ENCODE results near the gene TGIF2.
A peak's percentile ranks its signal among the peaks of the same experiment; 100 is the strongest.
"Not testable (repeated sequence)": the region's sequence is repeated elsewhere in the genome, so short reads cannot be mapped to it uniquely, and the experiment has no call there.

Gene TGIF2

GRCh38 chr20:36613974-36614373 lies 40.6 kb downstream of the TGIF2 start:
- no peaks in the 10 kb centered on the region for H3K9me3 Mint-ChIP-seq
- H3K27ac Mint-ChIP-seq: no peak overlapping the region
- peaks cover 30% of the 10 kb centered on the region for H3K36me3 Mint-ChIP-seq
- no peaks in the 10 kb centered on the region for H3K4me1 Mint-ChIP-seq
- no peaks in the 10 kb centered on the region for H3K27me3 Mint-ChIP-seq
- H3K4me3 Mint-ChIP-seq: no peak overlapping the region
- no peak for ATAC-seq

GRCh38 chr20:36614781-36615557 lies 41.6 kb downstream of the TGIF2 start:
- peaks cover 22% of the 10 kb centered on the region for H3K36me3 Mint-ChIP-seq
- H3K27ac Mint-ChIP-seq: no peak overlapping the region
- no peaks in the 10 kb centered on the region for H3K4me1 Mint-ChIP-seq
- no peaks in the 10 kb centered on the region for H3K9me3 Mint-ChIP-seq
- no peaks in the 10 kb centered on the region for H3K27me3 Mint-ChIP-seq
- no peak overlapping the region for H3K4me3 Mint-ChIP-seq
- no peak for ATAC-seq

DNA sequence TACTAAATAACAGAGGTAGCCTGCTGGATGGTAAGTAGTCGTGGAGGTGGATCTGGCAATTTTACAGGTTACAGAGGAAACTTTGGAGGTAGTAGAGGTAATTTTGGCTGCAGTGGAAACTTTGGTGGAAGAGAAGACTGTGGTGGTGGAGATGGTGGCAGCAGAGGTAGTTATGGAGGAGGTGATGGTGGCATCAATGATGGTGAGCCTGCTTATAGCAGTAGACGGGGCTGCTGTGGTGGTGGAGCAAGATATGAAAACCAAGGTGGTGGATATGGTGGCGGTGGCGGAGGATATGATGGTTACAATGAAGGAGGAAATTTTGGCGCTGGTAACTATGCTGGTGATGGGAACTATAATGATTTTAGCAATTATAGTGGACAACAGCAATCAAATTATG lies 47.5 kb downstream of the TGIF2 start:
- Mint-ChIP-seq H3K4me3 (no peak overlapping the region), H3K27ac (no peak overlapping the region), H3K36me3 (peaks cover 7% of the 10 kb centered on the region), H3K27me3 (no peaks in the 10 kb centered on the region), H3K4me1 (no peaks in the 10 kb centered on the region), H3K9me3 (no peaks in the 10 kb centered on the region)
- no peak for ATAC-seq

DNA sequence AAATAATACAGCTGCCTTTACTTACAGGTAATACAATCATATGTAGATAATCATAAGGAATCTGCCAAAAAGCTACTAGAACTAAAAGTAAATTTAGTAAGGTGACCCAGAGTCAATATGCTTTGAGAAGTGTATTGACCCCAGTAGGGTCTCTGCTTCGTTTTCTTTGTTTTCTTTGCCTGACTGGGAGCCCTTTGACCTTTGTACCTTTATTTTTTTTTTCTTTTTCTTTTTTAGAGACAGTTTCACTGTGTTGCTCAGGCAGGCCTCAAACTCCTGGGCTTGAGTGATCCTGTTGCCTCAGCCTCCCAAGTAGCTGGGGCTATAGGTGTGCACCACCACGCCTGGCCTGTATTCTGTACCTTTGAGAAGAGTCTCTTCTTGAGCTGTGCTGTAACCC lies 50.0 kb downstream of the TGIF2 start:
- Mint-ChIP-seq H3K27ac (no peak overlapping the region), H3K4me3 (no peak overlapping the region), H3K4me1 (no peaks in the 10 kb centered on the region), H3K9me3 (no peaks in the 10 kb centered on the region), H3K36me3 (peaks cover 7% of the 10 kb centered on the region), H3K27me3 (no peaks in the 10 kb centered on the region)
- no peak for ATAC-seq

DNA sequence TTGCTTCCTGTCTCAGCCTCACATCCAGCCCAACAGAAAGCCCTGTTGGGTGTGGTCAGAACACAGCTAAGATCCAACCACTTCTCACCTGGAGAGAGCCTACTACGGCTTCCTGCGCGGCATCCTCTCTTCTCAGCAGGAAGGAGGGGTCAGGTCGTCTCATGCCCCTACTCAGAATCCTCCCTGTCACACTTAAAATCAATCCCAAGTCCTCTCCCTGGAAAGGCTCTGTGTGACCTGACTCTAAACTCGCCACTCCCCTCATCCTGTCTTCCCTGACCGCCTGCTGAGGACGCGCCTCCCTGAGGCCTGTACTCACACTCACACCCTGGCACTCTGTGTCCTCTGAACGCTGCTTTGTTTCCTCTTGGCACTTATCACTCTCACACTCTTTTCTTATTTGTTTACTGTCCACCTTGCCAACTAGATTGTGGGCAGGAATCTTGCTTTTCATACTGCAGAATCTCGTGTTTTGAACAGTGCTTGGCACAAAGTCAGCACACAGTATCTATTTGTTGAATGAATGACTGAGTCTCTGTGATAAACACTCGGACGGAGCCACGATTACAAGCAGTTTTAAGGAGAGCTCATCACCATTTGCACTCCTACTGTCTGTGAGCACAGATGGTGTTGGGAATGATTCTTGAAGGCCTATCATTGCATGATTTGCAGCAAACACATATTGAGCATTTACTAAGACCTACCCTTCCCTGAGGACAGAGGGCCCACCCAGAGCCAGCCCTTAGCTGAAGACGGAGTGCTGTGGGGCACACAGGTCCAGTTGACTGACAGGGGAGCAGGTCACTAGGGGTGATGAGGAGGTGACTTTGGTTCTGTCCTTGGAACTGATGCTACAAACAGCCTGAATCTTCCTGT lies 50.9 kb downstream of the TGIF2 start:
- no peaks in the 10 kb centered on the region for H3K4me1 Mint-ChIP-seq
- peaks cover 7% of the 10 kb centered on the region for H3K36me3 Mint-ChIP-seq

DNA sequence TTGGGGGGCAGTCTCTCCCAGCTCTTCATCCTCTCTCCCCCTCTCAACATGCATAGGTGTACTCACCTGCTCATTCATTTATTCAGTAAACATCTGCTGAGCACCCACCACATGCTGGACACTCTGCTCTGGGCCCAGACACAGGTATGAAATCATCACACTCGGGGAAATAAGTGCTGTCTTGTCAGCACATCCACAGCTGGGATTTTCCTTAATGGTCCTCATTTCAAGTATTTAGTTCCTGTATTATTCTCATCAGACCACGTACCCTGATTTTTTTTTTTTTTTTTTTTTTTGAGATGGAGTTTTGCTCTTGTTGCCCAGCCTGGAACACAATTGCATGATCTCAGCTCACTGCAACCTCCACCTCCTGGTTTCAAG lies 51.5 kb downstream of the TGIF2 start:
- Mint-ChIP-seq H3K4me3 (no peak overlapping the region), H3K27ac (no peak overlapping the region), H3K27me3 (no peaks in the 10 kb centered on the region), H3K4me1 (peaks cover 5% of the 10 kb centered on the region), H3K36me3 (peaks cover 7% of the 10 kb centered on the region), H3K9me3 (no peaks in the 10 kb centered on the region)
- no peak for ATAC-seq

More for the DNA sequence above, 50.9 kb downstream of the TGIF2 start:
- Mint-ChIP-seq H3K9me3 (no peaks in the 10 kb centered on the region), H3K4me3 (no peak overlapping the region), H3K27me3 (no peaks in the 10 kb centered on the region), H3K27ac (no peak overlapping the region)
- no peak for ATAC-seq

DNA sequence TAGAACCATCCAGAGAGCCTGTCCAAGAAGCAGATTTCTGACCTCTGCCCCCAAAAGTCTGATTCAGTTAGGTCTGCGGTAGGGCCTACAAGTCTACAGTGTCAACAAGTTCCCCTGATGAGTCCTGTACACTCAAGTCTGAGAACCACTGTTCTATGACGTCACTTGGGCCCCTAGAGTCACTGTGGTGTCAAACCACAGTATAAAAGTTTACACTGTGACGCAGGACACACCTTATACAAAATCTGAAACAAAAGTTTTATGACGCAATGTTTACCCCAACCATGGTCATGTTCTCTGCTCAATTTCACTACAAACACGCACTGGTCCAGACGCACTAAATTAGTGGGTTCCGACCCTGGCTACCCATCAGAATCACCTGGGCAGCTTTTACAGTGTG lies 54.7 kb downstream of the TGIF2 start:
- Mint-ChIP-seq H3K36me3 (no peaks in the 10 kb centered on the region), H3K4me3 (no peak overlapping the region), H3K27ac (no peak overlapping the region), H3K9me3 (no peaks in the 10 kb centered on the region), H3K4me1 (peaks cover 10% of the 10 kb centered on the region), H3K27me3 (no peaks in the 10 kb centered on the region)
- no peak for ATAC-seq

- Mint-ChIP-seq H3K36me3 (no peaks in the 10 kb centered on the region), H3K9me3 (no peaks in the 10 kb centered on the region), H3K4me3 (no peak overlapping the region), H3K27ac (peak overlapping the region; percentile 83), H3K27me3 (no peaks in the 10 kb centered on the region), H3K4me1 (peaks cover 10% of the 10 kb centered on the region)
- peak; percentile 71 for ATAC-seq
Measured at GRCh38 chr20:36629719-36630681, 56.6 kb downstream of the TGIF2 start.

- H3K27ac Mint-ChIP-seq: no peak overlapping the region
- no peak for ATAC-seq
- no peaks in the 10 kb centered on the region for H3K36me3 Mint-ChIP-seq
- no peaks in the 10 kb centered on the region for H3K9me3 Mint-ChIP-seq
- peaks cover 10% of the 10 kb centered on the region for H3K4me1 Mint-ChIP-seq
- H3K27me3 Mint-ChIP-seq: no peaks in the 10 kb centered on the region
- H3K4me3 Mint-ChIP-seq: no peak overlapping the region
Measured at GRCh38 chr20:36631646-36632045, 58.2 kb downstream of the TGIF2 start.

GRCh38 chr20:36632147-36632486 lies 58.7 kb downstream of the TGIF2 start:
- no peak overlapping the region for H3K4me3 Mint-ChIP-seq
- peaks cover 10% of the 10 kb centered on the region for H3K4me1 Mint-ChIP-seq

DNA sequence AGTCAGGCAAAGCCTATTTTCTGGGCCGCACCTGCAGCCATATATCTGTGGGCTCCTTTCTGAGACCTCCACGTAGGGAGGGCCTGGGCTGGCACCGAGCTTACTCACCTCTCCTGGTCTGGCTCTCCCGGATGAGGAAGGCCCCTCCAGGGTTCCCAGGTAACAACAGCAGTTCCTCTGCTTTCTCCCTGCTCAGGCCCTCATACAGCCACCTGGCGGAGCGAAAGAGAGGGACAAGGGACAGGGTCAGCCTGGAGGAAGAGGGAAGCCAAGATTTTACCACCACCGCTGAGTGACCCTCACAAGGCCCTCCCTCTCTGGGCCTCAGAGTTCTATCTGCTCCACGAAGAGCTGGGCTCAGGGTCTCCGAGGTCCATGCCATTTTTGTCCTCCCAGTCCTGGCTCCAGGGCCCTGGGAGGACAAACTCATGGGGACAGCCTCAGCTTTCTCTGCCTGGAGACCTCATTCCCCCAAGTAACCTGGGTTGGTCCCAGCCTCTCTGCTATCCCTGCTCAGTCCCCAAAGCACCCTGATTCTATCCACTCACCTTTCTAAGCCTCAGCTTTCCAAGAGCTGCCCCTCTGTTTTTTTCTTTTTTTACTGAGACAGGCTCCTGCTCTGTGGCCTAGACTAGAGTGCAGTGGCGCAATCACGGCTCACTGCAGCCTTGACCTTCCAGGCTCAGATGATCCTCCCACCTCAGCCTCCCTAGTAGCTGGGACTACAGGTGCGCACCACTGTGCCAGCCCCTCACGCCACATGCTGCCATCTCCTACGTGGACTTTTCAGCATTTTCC lies 59.3 kb downstream of the TGIF2 start:
- Mint-ChIP-seq H3K36me3 (no peaks in the 10 kb centered on the region), H3K4me3 (no peak overlapping the region), H3K9me3 (no peaks in the 10 kb centered on the region), H3K4me1 (peaks cover 10% of the 10 kb centered on the region), H3K27ac (no peak overlapping the region), H3K27me3 (no peaks in the 10 kb centered on the region)
- peak; percentile 10 for ATAC-seq

More at GRCh38 chr20:36632147-36632486, 58.7 kb downstream of the TGIF2 start:
- no peak overlapping the region for H3K27ac Mint-ChIP-seq
- H3K9me3 Mint-ChIP-seq: no peaks in the 10 kb centered on the region
- H3K36me3 Mint-ChIP-seq: no peaks in the 10 kb centered on the region
- H3K27me3 Mint-ChIP-seq: no peaks in the 10 kb centered on the region
- no peak for ATAC-seq

DNA sequence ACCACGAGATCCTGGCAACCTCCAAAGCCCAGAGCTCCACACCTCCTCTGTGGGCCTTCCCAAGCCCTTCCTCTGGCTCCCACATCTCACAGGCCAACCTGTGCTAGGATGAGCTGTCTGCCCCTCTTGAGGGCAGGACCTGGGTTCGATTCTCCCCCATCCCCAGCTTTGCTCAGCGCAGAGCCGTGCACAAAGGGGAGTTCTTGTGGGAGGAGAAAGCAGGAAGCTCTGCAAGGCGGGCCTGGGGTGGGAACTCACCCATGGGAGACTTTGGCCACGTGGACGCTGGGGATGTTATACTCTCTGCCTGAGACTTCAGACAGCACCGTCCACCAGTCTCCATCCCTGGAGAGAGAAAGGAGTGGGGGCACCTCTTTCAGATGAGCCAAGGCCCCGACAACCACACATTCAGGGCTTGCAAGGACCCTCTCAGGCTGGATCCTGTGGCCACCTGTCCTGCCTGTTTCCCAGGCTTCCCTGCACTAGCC lies 59.9 kb downstream of the TGIF2 start:
- no peak for ATAC-seq
- no peaks in the 10 kb centered on the region for H3K27me3 Mint-ChIP-seq
- peaks cover 10% of the 10 kb centered on the region for H3K4me1 Mint-ChIP-seq
- H3K4me3 Mint-ChIP-seq: no peak overlapping the region
- H3K36me3 Mint-ChIP-seq: no peaks in the 10 kb centered on the region
- no peaks in the 10 kb centered on the region for H3K9me3 Mint-ChIP-seq
- H3K27ac Mint-ChIP-seq: no peak overlapping the region

GRCh38 chr20:36634342-36634741 lies 60.9 kb downstream of the TGIF2 start:
- Mint-ChIP-seq H3K9me3 (no peaks in the 10 kb centered on the region), H3K27ac (no peak overlapping the region), H3K27me3 (no peaks in the 10 kb centered on the region), H3K36me3 (no peaks in the 10 kb centered on the region), H3K4me3 (no peak overlapping the region), H3K4me1 (peaks cover 10% of the 10 kb centered on the region)
- ATAC-seq: no peak

GRCh38 chr20:36638876-36639400 lies 65.5 kb downstream of the TGIF2 start:
- not testable (repeated sequence) for H3K27ac Mint-ChIP-seq, H3K9me3 Mint-ChIP-seq, H3K4me1 Mint-ChIP-seq, ATAC-seq, H3K36me3 Mint-ChIP-seq, H3K4me3 Mint-ChIP-seq, H3K27me3 Mint-ChIP-seq

Data from stimulated activated memory B cell treated with anti-CD40 and anti-IgM and Interleukin-4, amounts not matched to agents 10 μg/mL and 1 μg/mL and 100 μg/mL, for 72 hours (primary cell).